ENCODE measurements around the gene SLC19A1.

Gene SLC19A1

GRCh38 chr21:45523411-45524101 lies 18.7 kb downstream of the SLC19A1 start:
- no peaks in the 10 kb centered on the region for H3K27me3 ChIP-seq
- peaks cover 4% of the 10 kb centered on the region; the same call in 1 of the 2 replicates for H3K9me3 ChIP-seq
- peak; percentile 30 for DNase-seq
- no peaks in the 10 kb centered on the region for H3K4me1 ChIP-seq
- no peak overlapping the region for H3K4me3 ChIP-seq (ENCODE audit: low read depth, low read length)
- H3K36me3 ChIP-seq = peaks cover 74% of the 10 kb centered on the region
- no peak for TF ChIP-seq CTCF (IDR thresholded peaks at IDR 0.05; ENCODE audit: low read depth, low read length)

GRCh38 chr21:45522986-45523385 lies 19.3 kb downstream of the SLC19A1 start:
- DNase-seq = no peak
- Histone ChIP-seq H3K9me3 (peaks cover 4% of the 10 kb centered on the region; the same call in 1 of the 2 replicates), H3K4me3 (ENCODE audit: low read depth, low read length) (no peak overlapping the region), H3K36me3 (peaks cover 74% of the 10 kb centered on the region), H3K4me1 (no peaks in the 10 kb centered on the region), H3K27me3 (no peaks in the 10 kb centered on the region)
- no peak for TF ChIP-seq CTCF (IDR thresholded peaks at IDR 0.05; ENCODE audit: low read depth, low read length)

GRCh38 chr21:45522381-45522780 lies 19.9 kb downstream of the SLC19A1 start:
- H3K36me3 ChIP-seq = peaks cover 76% of the 10 kb centered on the region
- TF ChIP-seq CTCF (IDR thresholded peaks at IDR 0.05; ENCODE audit: low read depth, low read length) = no peak
- H3K4me3 ChIP-seq (ENCODE audit: low read depth, low read length) = no peak overlapping the region
- peaks cover 4% of the 10 kb centered on the region; the same call in 1 of the 2 replicates for H3K9me3 ChIP-seq
- DNase-seq = no peak
- H3K4me1 ChIP-seq = no peaks in the 10 kb centered on the region
- H3K27me3 ChIP-seq = no peaks in the 10 kb centered on the region

- Histone ChIP-seq H3K4me1 (no peaks in the 10 kb centered on the region), H3K36me3 (peaks cover 83% of the 10 kb centered on the region)
Measured at GRCh38 chr21:45521241-45521640, 21.0 kb downstream of the SLC19A1 start.

GRCh38 chr21:45519182-45519581 lies 23.1 kb downstream of the SLC19A1 start:
- no peak for DNase-seq
- no peak for TF ChIP-seq CTCF (IDR thresholded peaks at IDR 0.05; ENCODE audit: low read depth, low read length)
- Histone ChIP-seq H3K27me3 (no peaks in the 10 kb centered on the region), H3K9me3 (peaks cover 4% of the 10 kb centered on the region; the same call in 1 of the 2 replicates), H3K4me3 (ENCODE audit: low read depth, low read length) (no peak overlapping the region), H3K4me1 (no peaks in the 10 kb centered on the region), H3K36me3 (peaks cover 82% of the 10 kb centered on the region)

More at GRCh38 chr21:45521241-45521640, 21.0 kb downstream of the SLC19A1 start:
- DNase-seq = no peak
- TF ChIP-seq CTCF (IDR thresholded peaks at IDR 0.05; ENCODE audit: low read depth, low read length) = no peak
- Histone ChIP-seq H3K4me3 (ENCODE audit: low read depth, low read length) (no peak overlapping the region), H3K27me3 (no peaks in the 10 kb centered on the region), H3K9me3 (peaks cover 4% of the 10 kb centered on the region; the same call in 1 of the 2 replicates)

- H3K9me3 ChIP-seq = peaks cover 4% of the 10 kb centered on the region; the same call in 1 of the 2 replicates
- H3K4me1 ChIP-seq = no peaks in the 10 kb centered on the region
- no peak overlapping the region for H3K4me3 ChIP-seq (ENCODE audit: low read depth, low read length)
- peaks cover 86% of the 10 kb centered on the region for H3K36me3 ChIP-seq
- DNase-seq = no peak
- TF ChIP-seq CTCF (IDR thresholded peaks at IDR 0.05; ENCODE audit: low read depth, low read length) = no peak
- no peaks in the 10 kb centered on the region for H3K27me3 ChIP-seq
Measured at GRCh38 chr21:45518742-45519141, 23.5 kb downstream of the SLC19A1 start.

Measured in BE2C (cell line).